Nephron progenitor cell (in vitro differentiated cells): ENCODE data around the gene PPP6R1.
"Not testable (repeated sequence)": the region's sequence is repeated elsewhere in the genome, so short reads cannot be mapped to it uniquely, and the experiment has no call there.

Experiments used
- DNase-seq: peaks from one replicate; pipeline ENCODE4 v3.0.0; 2021
- H3K27ac Mint-ChIP-seq: 2 replicates; pipeline ENCODE4 v1.8.0; 2021; ENCODE audit warnings: mild to moderate bottlenecking, moderate library complexity, mixed read lengths
- H3K27me3 Mint-ChIP-seq: 2 replicates; pipeline ENCODE4 v1.8.0; 2021; ENCODE audit warnings: mild to moderate bottlenecking, low read depth, mixed read lengths; ENCODE audit not compliant: poor library complexity
- H3K36me3 Mint-ChIP-seq: 2 replicates; pipeline ENCODE4 v1.8.0; 2021; ENCODE audit warnings: low read depth, mixed read lengths
- H3K4me1 Mint-ChIP-seq: 2 replicates; pipeline ENCODE4 v1.8.0; 2021; ENCODE audit warnings: mixed read lengths
- H3K4me3 Mint-ChIP-seq: 2 replicates; pipeline ENCODE4 v1.8.0; 2021; ENCODE audit warnings: mild to moderate bottlenecking, moderate library complexity, mixed read lengths
- H3K9me3 Mint-ChIP-seq: 2 replicates; pipeline ENCODE4 v1.8.0; 2021; ENCODE audit warnings: mild to moderate bottlenecking, moderate library complexity, mixed read lengths
- TF ChIP-seq, protein P1 (sequence below): fragments of 200-600 bp; sonication (generic); IDR thresholded peaks from 2 replicates; pipeline ENCODE4 v1.5.0; 2021; ENCODE audit warnings: antibody characterized with exemption

PPP6R1 gene

DNA sequence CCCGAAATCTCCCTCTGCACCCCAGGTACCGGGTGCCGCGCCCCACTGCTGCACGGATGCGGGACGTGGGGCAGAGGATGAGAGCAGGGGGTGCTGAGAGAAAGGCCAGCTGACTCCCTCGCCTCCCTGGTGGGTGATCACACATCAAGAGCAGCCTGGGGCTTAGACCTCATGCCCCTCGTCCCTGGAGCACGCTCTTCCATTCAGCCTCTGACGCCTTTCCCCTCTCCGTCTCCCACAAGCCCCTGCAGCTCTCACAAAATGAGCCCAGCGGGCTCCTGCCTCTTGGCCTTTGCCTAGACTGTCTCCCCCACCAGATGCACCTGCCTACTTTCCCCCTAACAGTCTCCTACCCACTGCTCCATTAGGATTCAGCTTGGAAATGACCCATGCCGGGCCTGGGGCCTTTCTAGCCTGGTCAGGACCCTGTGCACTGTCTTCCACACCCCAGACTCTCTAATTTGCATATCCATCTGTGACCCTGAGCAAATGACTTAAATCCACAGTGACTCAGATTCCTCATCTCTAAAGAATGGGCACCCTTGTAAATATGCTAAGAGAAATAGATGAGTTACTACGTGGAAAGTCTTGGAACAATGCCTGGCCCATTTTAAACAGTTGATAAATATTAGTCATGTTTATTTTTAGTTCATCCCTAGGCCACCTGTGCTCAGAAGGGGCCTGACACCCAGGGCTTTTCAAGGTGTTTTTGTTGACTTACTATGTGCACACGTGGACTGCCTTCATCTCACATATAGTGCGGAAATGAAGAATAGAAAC is 48.9 kb downstream of the PPP6R1 start:
- H3K9me3 Mint-ChIP-seq: peaks cover 34% of the 10 kb centered on the region
- H3K4me1 Mint-ChIP-seq: peaks cover 25% of the 10 kb centered on the region
- no peak overlapping the region for H3K27ac Mint-ChIP-seq
- DNase-seq: no peak
- H3K36me3 Mint-ChIP-seq: peaks cover 6% of the 10 kb centered on the region
- peaks cover 36% of the 10 kb centered on the region for H3K27me3 Mint-ChIP-seq
- no peak overlapping the region for H3K4me3 Mint-ChIP-seq
- TF ChIP-seq, protein P1, sequence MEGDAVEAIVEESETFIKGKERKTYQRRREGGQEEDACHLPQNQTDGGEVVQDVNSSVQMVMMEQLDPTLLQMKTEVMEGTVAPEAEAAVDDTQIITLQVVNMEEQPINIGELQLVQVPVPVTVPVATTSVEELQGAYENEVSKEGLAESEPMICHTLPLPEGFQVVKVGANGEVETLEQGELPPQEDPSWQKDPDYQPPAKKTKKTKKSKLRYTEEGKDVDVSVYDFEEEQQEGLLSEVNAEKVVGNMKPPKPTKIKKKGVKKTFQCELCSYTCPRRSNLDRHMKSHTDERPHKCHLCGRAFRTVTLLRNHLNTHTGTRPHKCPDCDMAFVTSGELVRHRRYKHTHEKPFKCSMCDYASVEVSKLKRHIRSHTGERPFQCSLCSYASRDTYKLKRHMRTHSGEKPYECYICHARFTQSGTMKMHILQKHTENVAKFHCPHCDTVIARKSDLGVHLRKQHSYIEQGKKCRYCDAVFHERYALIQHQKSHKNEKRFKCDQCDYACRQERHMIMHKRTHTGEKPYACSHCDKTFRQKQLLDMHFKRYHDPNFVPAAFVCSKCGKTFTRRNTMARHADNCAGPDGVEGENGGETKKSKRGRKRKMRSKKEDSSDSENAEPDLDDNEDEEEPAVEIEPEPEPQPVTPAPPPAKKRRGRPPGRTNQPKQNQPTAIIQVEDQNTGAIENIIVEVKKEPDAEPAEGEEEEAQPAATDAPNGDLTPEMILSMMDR: no peak

DNA sequence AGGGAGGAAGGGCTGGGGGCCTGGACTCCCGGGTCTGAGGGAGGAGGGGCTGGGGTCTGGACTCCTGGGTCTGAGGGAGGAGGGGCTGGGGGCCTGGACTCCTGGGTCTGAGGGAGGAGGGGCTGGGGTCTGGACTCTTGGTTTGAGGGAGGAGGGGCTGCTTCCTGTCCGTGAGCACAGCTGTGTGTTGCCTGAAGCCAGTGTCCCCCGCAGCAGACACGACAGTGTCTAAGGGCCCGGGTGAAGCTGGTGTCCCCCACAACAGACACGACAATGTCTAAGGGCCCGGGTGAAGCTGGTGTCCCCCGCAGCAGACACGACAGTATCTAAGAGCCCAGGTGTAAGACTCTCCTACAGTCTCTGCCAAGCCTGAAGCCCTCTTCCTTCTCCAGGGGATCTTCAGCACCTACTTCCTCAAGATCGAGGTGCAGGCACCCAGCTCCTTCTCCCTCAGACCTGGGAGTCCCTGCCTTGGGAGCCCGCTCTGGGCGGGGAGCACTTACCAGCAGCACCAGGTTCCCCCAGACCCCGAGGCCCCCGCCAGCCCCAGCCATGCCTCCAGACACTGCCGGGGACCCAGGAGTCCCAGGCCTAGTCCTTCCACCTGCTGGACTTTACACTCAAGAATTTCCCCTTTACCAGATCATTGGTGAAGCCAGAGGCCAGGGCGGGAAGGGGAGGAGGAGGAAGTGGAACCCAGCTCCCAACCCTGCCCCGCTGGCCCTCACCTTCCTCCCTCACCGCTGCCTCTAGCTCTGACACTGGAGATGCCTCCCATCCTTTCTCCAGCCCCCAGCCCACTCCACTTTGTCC is 49.7 kb downstream of the PPP6R1 start, which contains the start of gene PTPRH:
Gene PTPRH (minus strand): TSS at position 622 of the 813 bp plus-strand sequence. CDS start 68 bp downstream, at position 554.
- no peak within 1 kb of the TSS for H3K27ac Mint-ChIP-seq
- no peak within 1 kb of the TSS for H3K4me3 Mint-ChIP-seq
- H3K27me3 Mint-ChIP-seq: peaks cover 41% of the 10 kb centered on the region
- H3K36me3 Mint-ChIP-seq: peaks cover 6% of the 10 kb centered on the region
- H3K4me1 Mint-ChIP-seq: peaks cover 25% of the 10 kb centered on the region
- H3K9me3 Mint-ChIP-seq: peaks cover 28% of the 10 kb centered on the region
- TF ChIP-seq, protein P1: no peak
- DNase-seq: no peak

DNA sequence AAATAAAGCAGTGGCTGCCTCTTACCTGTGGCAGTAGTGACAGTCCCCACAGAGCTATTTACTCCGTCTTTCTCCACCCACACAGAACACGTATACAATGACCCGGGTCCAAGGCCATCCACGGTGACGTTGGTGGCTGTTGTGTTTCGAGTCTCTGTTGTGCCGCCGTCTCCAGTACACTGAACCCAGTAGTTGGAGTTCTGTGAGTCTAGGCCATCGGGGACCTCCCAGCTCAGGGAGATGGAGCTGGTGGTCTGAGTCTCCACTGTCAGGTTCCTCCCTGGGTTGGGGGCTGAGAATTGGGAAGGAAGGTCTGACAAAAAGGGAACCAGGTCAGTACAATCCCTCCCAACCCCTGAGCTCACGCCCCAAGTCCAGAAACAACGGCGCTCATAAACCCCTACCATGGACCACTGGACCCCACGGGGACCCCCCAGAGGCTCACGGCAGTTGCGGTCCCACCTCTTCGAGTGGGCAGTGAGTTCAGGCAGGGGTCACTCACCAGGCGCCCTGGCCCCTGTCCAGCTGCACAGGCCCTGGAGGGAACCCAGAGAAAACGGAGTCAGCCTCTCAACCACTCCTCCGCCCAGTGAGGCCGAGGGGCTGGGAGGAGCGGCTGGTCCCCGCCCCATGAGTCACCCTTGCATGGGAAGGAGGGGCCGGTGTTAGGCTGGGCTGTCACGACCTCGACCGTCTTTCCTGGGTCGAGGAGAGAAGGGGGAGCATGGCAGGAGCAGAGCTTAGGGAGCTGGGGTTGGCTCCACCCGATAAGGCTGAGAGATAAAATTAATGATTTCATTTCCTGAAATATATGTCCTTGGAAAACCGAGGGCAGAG is 51.9 kb downstream of the PPP6R1 start:
- TF ChIP-seq, protein P1: no peak
- H3K27ac Mint-ChIP-seq: peak overlapping the region; percentile 66
- DNase-seq: peak; percentile 75

DNA sequence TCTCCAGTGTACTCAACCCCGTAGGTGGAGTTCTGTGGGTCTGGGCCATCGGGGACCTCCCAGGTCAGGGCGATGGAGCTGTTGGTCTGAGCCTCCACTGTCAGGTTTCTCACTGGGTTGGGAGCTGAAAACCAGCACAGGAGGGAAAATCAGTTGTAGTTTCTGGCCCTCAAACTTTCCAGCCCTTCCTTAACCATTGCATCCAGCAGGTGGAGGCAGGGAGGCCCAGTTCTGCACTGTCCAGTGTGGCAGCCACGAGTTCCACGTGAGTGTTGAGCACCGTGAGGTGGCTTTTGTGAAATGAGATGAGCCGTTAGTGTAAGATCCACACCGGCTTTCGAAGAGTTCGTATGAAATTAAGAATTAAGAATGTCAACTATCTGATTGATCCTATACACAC is 56.6 kb downstream of the PPP6R1 start:
- H3K4me1 Mint-ChIP-seq, DNase-seq, H3K36me3 Mint-ChIP-seq, H3K4me3 Mint-ChIP-seq, H3K27ac Mint-ChIP-seq, H3K9me3 Mint-ChIP-seq: not testable (repeated sequence)
- TF ChIP-seq, protein P1: peak; percentile 8
- H3K27me3 Mint-ChIP-seq: peaks cover 66% of the 10 kb centered on the region

More for the DNA sequence above, 51.9 kb downstream of the PPP6R1 start:
- H3K9me3 Mint-ChIP-seq: peaks cover 7% of the 10 kb centered on the region
- H3K36me3 Mint-ChIP-seq: no peaks in the 10 kb centered on the region
- peak overlapping the region; percentile 71 for H3K4me3 Mint-ChIP-seq
- peaks cover 25% of the 10 kb centered on the region for H3K4me1 Mint-ChIP-seq
- H3K27me3 Mint-ChIP-seq: peaks cover 53% of the 10 kb centered on the region

DNA sequence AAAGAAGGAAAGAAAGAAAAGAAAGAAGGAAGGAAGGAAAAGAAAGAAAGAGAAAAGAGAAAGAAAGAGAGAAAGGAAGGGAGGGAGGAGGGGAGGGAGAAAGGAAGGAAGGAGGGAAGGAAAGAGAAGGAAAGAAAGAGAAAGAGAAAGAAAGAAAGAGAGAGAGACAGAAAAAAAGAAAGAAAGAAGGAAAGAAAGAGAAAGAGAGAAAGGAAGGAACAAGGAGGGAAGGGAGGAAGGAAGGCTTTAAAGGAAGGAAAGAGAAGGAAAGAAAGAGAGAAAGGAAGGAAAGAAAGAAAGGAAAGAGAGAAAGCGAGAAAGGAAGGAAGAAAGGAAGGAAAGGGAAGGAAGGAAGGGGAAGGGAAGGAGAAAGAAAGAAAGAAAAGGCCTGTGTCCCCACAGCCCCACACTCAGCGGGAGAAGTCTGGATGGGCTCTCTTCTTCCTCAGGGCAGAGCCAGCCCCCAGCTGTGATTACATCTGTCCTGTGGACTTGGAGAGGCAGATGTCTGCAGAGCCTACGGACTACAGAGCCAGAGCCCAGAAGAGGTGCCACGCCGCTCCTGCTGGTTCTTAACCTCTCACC is 59.1 kb downstream of the PPP6R1 start:
- DNase-seq: no peak
- H3K36me3 Mint-ChIP-seq: no peaks in the 10 kb centered on the region
- no peak overlapping the region for H3K4me3 Mint-ChIP-seq
- peaks cover 3% of the 10 kb centered on the region for H3K9me3 Mint-ChIP-seq
- peaks cover 56% of the 10 kb centered on the region for H3K27me3 Mint-ChIP-seq
- TF ChIP-seq, protein P1: no peak
- no peak overlapping the region for H3K27ac Mint-ChIP-seq
- no peaks in the 10 kb centered on the region for H3K4me1 Mint-ChIP-seq
